Activated B cell treated with CpG ODN at 0.5 μM for 24 hours (primary cell): ENCODE results near the gene PLAAT1. TPM values are rescaled to one million over a fixed set of nuclear protein-coding genes. Genes with fewer than 3 reads are reported as not detected.

Experiments used
- ATAC-seq: fragments of 200-7000 bp; cut with Tn5 transposase; one replicate; pipeline ENCODE4 v1.10.0; 2021; ENCODE audit warnings: low read depth, mild to moderate bottlenecking, moderate library complexity
- CTCF ChIA-PET: fragments of 350-600 bp; sonication (Branson Sonifier 250); formaldehyde crosslinking; loops from one replicate; lab custom pipeline; 2021; ENCODE audit warnings: antibody characterized with exemption; lab: Charles Lee
- POLR2A ChIA-PET: fragments of 350-600 bp; sonication (Branson Sonifier 250); formaldehyde crosslinking; loops from one replicate; lab custom pipeline; 2021; ENCODE audit warnings: antibody characterized with exemption; lab: Charles Lee
- DNase-seq: peaks from one replicate; pipeline ENCODE4 v3.0.0; 2022
- H3K27ac Mint-ChIP-seq: one replicate; pipeline ENCODE4 v1.8.0; 2020; ENCODE audit warnings: mixed read lengths
- H3K27me3 Mint-ChIP-seq: one replicate; pipeline ENCODE4 v1.8.0; 2021; ENCODE audit warnings: mixed read lengths
- H3K36me3 Mint-ChIP-seq: one replicate; pipeline ENCODE4 v1.8.0; 2021; ENCODE audit warnings: low read depth, mixed read lengths
- H3K4me1 Mint-ChIP-seq: one replicate; pipeline ENCODE4 v1.8.0; 2021; ENCODE audit warnings: mixed read lengths
- H3K4me3 Mint-ChIP-seq: one replicate; pipeline ENCODE4 v1.8.0; 2020; ENCODE audit warnings: mild to moderate bottlenecking, mixed read lengths
- H3K9me3 Mint-ChIP-seq: one replicate; pipeline ENCODE4 v1.8.0; 2020; ENCODE audit warnings: mixed read lengths
- intact Hi-C: fragments of 100-400 bp; cut with micrococcal nuclease; formaldehyde crosslinking; loops from one replicate; pipeline ENCODE4 v1.15.1; 2024
- total RNA-seq: library from RNA; stranded (reverse); gene quantifications from 2 replicates; pipeline ENCODE4 v1.2.3, GENCODE V29; 2022
- TF ChIP-seq, protein P1 (sequence below): fragments of 200-600 bp; IDR thresholded peaks from one replicate; pipeline ENCODE4 v1.8.0; 2022; ENCODE audit warnings: antibody characterized with exemption, mild to moderate bottlenecking

PLAAT1 gene
- total RNA-seq, 1 donor from 2014 or later: not detected

DNA sequence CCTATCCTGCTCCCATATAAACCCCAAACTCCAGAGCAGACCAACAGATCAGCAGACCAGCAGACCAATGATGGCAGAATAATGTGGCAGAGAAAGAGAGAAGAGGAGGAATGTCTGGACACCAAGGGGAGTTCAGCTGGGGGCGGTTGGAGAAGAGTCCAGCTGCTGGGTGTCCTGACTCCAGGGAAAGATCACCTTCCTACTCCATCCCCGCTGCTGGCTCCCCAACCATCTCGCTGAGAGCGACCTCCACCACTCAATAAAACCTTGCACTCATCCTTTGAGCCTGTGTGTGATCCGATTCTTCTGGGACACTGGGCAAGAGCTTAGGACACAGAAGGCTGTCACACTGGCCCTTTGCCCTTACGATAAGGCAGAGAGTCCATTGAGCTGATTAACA, 12.8 kb upstream of the PLAAT1 start:
- H3K27ac Mint-ChIP-seq: no peak overlapping the region
- intact Hi-C loops: no loop called here
- POLR2A ChIA-PET: no interaction called here

DNA sequence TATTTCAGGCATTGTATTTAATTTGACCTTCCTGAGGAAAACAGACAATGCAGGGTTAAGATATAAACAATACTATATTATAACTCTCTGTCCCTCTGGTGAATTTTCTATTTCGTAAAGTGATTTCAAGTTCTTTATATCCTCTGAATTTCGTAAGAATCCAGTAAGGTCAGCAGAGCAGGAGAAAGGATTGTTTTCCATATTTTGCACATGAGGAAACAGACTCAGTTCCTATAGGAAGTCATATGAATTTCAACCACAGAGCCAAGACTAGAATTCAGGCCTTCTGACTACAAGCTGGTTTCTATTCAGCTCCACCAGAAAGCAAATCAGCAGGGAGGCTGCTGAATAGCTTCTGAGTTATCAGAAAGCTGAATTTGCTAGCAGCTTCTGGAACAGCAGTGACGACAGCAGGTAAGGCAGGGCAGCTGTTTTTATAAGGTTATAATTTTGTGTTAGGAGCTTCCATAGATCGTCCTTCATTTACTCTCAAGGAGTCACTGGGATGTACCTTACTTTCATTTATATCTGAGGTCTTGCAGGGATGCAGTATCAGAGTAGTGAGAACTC, 11.1 kb upstream of the PLAAT1 start:
- ChIA-PET POLR2A (no interaction called here), CTCF (no interaction called here)
- no peaks in the 10 kb centered on the region for H3K36me3 Mint-ChIP-seq
- H3K27ac Mint-ChIP-seq: no peak overlapping the region
- TF ChIP-seq, protein P1, sequence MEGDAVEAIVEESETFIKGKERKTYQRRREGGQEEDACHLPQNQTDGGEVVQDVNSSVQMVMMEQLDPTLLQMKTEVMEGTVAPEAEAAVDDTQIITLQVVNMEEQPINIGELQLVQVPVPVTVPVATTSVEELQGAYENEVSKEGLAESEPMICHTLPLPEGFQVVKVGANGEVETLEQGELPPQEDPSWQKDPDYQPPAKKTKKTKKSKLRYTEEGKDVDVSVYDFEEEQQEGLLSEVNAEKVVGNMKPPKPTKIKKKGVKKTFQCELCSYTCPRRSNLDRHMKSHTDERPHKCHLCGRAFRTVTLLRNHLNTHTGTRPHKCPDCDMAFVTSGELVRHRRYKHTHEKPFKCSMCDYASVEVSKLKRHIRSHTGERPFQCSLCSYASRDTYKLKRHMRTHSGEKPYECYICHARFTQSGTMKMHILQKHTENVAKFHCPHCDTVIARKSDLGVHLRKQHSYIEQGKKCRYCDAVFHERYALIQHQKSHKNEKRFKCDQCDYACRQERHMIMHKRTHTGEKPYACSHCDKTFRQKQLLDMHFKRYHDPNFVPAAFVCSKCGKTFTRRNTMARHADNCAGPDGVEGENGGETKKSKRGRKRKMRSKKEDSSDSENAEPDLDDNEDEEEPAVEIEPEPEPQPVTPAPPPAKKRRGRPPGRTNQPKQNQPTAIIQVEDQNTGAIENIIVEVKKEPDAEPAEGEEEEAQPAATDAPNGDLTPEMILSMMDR: no peak
- H3K4me3 Mint-ChIP-seq: no peak overlapping the region
- intact Hi-C loops: no loop called here
- ATAC-seq (no peak), DNase-seq (no peak)
- no peaks in the 10 kb centered on the region for H3K4me1 Mint-ChIP-seq
- H3K9me3 Mint-ChIP-seq: no peaks in the 10 kb centered on the region
- peaks cover 7% of the 10 kb centered on the region for H3K27me3 Mint-ChIP-seq

More for the DNA sequence above, 12.8 kb upstream of the PLAAT1 start:
- no peak overlapping the region for H3K4me3 Mint-ChIP-seq
- DNase-seq: no peak
- H3K36me3 Mint-ChIP-seq: no peaks in the 10 kb centered on the region
- H3K27me3 Mint-ChIP-seq: peaks cover 7% of the 10 kb centered on the region
- TF ChIP-seq, protein P1: no peak
- CTCF ChIA-PET: no interaction called here
- no peak for ATAC-seq
- no peaks in the 10 kb centered on the region for H3K9me3 Mint-ChIP-seq
- no peaks in the 10 kb centered on the region for H3K4me1 Mint-ChIP-seq

DNA sequence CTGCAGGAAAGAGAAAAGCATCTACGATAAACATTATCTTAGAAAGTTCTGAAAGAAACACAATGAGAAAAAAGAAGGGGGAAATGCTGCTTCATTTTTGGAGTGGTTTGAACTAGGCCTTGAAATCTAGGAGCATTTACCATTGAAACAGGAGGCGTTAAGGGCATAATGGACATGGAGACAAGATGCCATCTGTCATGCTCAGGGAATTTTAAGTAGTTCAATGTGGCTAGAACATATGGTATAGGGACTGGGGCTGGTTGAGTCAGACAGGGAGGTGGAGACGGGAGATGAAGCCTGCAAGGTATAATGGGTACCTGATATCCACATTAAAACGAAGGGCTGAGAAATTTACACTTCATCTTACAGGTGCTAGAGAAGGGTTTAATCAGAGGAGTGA, 10.4 kb upstream of the PLAAT1 start:
- Mint-ChIP-seq H3K36me3 (no peaks in the 10 kb centered on the region), H3K27ac (no peak overlapping the region), H3K4me3 (no peak overlapping the region), H3K9me3 (no peaks in the 10 kb centered on the region), H3K27me3 (peaks cover 7% of the 10 kb centered on the region), H3K4me1 (no peaks in the 10 kb centered on the region)
- DNase-seq (no peak), ATAC-seq (no peak)
- intact Hi-C loops: no loop called here
- CTCF ChIA-PET: no interaction called here
- POLR2A ChIA-PET: no interaction called here
- TF ChIP-seq, protein P1: no peak

DNA sequence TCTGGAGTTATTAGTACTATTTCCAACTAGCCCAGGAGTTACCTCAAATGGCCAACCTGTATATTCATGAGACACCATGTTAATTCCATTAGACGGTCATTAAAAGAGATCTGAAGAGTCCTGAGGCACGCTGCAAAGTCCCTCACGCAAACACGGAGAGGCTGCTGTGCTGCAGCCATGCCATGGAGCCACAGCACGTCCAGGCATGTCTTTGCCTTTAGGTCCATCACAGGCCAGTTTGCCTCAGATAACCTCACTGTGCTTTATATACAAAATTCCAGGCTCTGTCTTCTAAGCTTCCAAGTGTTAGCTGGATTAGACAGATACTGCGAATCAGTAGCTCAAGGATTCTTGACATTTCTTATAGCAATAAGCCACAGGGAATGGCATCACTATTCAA, 9.8 kb upstream of the PLAAT1 start:
- no peak for DNase-seq
- Mint-ChIP-seq H3K36me3 (no peaks in the 10 kb centered on the region), H3K4me3 (no peak overlapping the region), H3K4me1 (no peaks in the 10 kb centered on the region), H3K9me3 (no peaks in the 10 kb centered on the region), H3K27me3 (peaks cover 5% of the 10 kb centered on the region), H3K27ac (no peak overlapping the region)
- ChIA-PET CTCF (no interaction called here), POLR2A (no interaction called here)
- intact Hi-C loops: no loop called here
- TF ChIP-seq, protein P1: no peak
- no peak for ATAC-seq

DNA sequence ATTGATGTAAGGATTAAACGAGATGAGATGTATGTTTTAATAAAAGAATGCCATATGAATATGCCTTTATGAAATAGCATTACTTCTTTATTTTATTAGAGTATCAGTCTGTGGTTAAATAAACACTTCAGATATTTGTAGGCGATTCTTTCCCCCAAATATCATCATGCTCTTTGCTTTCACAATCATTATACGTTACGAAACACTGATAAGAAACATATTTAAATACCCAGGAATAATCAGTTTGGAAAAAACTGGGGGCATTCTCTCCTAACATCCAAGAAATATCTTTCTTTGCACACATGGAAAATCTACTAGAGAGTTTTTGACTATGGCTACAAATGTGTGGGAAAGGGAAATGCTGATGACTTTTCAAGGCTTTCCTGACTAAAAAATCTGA, 4.4 kb upstream of the PLAAT1 start:
- TF ChIP-seq, protein P1: no peak
- DNase-seq (no peak), ATAC-seq (no peak)
- Mint-ChIP-seq H3K4me1 (peaks cover 4% of the 10 kb centered on the region), H3K27me3 (peaks cover 19% of the 10 kb centered on the region), H3K9me3 (no peaks in the 10 kb centered on the region), H3K36me3 (no peaks in the 10 kb centered on the region), H3K4me3 (no peak overlapping the region), H3K27ac (no peak overlapping the region)
- ChIA-PET CTCF (no interaction called here), POLR2A (no interaction called here)
- intact Hi-C loops: no loop called here
